HepG2 (cell line): ENCODE measurements around the gene RBM28. TPM values are rescaled to one million over a fixed set of nuclear protein-coding genes. Genes with fewer than 3 reads are reported as not detected.
A peak's percentile ranks its signal among the peaks of the same experiment; 100 is the strongest.

ENCODE experiments used
- ATRX ChIP-seq: sonication (generic); formaldehyde crosslinking; IDR thresholded peaks from 2 replicates; pipeline ENCODE4 v1.4.0; 2020; ENCODE audit warnings: missing genetic modification reagents, borderline replicate concordance
- CREBL2 ChIP-seq: sonication (generic); formaldehyde crosslinking; IDR thresholded peaks from 2 replicates; pipeline ENCODE4 v1.8.1; 2023; ENCODE audit warnings: missing genetic modification reagents, mild to moderate bottlenecking, borderline replicate concordance
- CREM ChIP-seq, 2 experiments: sonication (generic) in 1 of 2; formaldehyde crosslinking in 1 of 2; IDR thresholded peaks; 2 replicates each; pipeline versions ENCODE4 v1.4.0 to v1.6.1; 2016 to 2020; ENCODE audit warnings: antibody characterized with exemption in 1 of 2, mild to moderate bottlenecking in 1 of 2, missing genetic modification reagents in 1 of 2
- ETV5 ChIP-seq: IDR thresholded peaks from 2 replicates; pipeline ENCODE4 v1.6.1; 2018; ENCODE audit warnings: missing biosample characterization, missing genetic modification reagents, inconsistent platforms, borderline replicate concordance
- HDAC6 ChIP-seq: fragments of 200-600 bp; sonication (generic); IDR thresholded peaks from 2 replicates; pipeline ENCODE4 v1.7.0; 2017; ENCODE audit warnings: mild to moderate bottlenecking, antibody characterized with exemption, low read length, low read depth
- HMG20A ChIP-seq: IDR thresholded peaks from 2 replicates; pipeline ENCODE4 v1.6.1; 2016; ENCODE audit warnings: borderline replicate concordance
- HNF4A ChIP-seq: sonication (generic); formaldehyde crosslinking; IDR thresholded peaks from 2 replicates; pipeline ENCODE4 v1.4.0; 2020; ENCODE audit warnings: missing genetic modification reagents
- HNRNPL ChIP-seq: fragments of 200-400 bp; formaldehyde crosslinking; IDR thresholded peaks from 2 replicates; pipeline ENCODE4 v1.6.1; 2017; ENCODE audit warnings: mild to moderate bottlenecking, low read depth, low read length
- MBNL3 ChIP-seq: fragments of 250-450 bp; sonication (Bioruptor Pico); conservative IDR thresholded peaks from 2 replicates; pipeline ENCODE4 v1.8.0; 2022; ENCODE audit warnings: mild to moderate bottlenecking, inconsistent platforms
- NCOR1 ChIP-seq: fragments of 200-600 bp; sonication (generic); IDR thresholded peaks from 2 replicates; pipeline ENCODE4 v1.7.0; 2017; ENCODE audit warnings: antibody characterized with exemption, low read length, borderline replicate concordance
- NRL ChIP-seq: sonication (generic); formaldehyde crosslinking; IDR thresholded peaks from 2 replicates; pipeline ENCODE4 v1.5.0; 2020; ENCODE audit warnings: missing genetic modification reagents, mild to moderate bottlenecking, moderate library complexity, borderline replicate concordance
- RARA ChIP-seq: IDR thresholded peaks from 2 replicates; pipeline ENCODE4 v1.6.1; 2016; ENCODE audit warnings: missing genetic modification reagents, missing compliant biosample characterization
- SIX1 ChIP-seq: sonication (generic); formaldehyde crosslinking; IDR thresholded peaks from 2 replicates; pipeline ENCODE4 v1.4.0; 2020; ENCODE audit warnings: missing genetic modification reagents, borderline replicate concordance
- SRSF1 ChIP-seq: fragments of 200-400 bp; formaldehyde crosslinking; optimal IDR thresholded peaks from 2 replicates; pipeline ENCODE3; 2017; ENCODE audit warnings: mild to moderate bottlenecking, low read depth, low read length, moderate library complexity
- STAT5B ChIP-seq: sonication (generic); formaldehyde crosslinking; IDR thresholded peaks from 2 replicates; pipeline ENCODE4 v1.4.0; 2020; ENCODE audit warnings: missing genetic modification reagents
- SUZ12 ChIP-seq: fragments of 150-350 bp; IDR thresholded peaks from 2 replicates; pipeline ENCODE4 v1.6.1; 2014; ENCODE audit warnings: low read depth, low read length
- TEF ChIP-seq: sonication (generic); formaldehyde crosslinking; IDR thresholded peaks from 2 replicates; pipeline ENCODE4 v1.5.0; 2020; ENCODE audit warnings: missing genetic modification reagents
- TRAFD1 ChIP-seq: sonication (generic); formaldehyde crosslinking; IDR thresholded peaks from 2 replicates; pipeline ENCODE4 v1.5.1; 2020; ENCODE audit warnings: missing genetic modification reagents, mild to moderate bottlenecking, borderline replicate concordance
- XBP1 ChIP-seq: sonication (generic); formaldehyde crosslinking; IDR thresholded peaks from 2 replicates; pipeline ENCODE4 v1.5.0; 2020; ENCODE audit warnings: missing genetic modification reagents
- ZNF7 ChIP-seq: IDR thresholded peaks from 2 replicates; pipeline ENCODE4 v1.6.1; 2016; ENCODE audit warnings: missing biosample characterization, missing genetic modification reagents
- polyA plus RNA-seq, 8 experiments: library from polyadenylated mRNA; depleted of rRNA in 3 of 8; stranded (reverse) in 7 of 8; unstranded in 1 of 8; fragments of >200 nt; fragmentation: Illumina TruSeq in 4 of 8; extraction: Trizol in 4 of 8; gene quantifications; 2 replicates each; pipeline versions ENCODE4 v1.2.1 to v1.2.3, GENCODE V29; 2011 to 2016; ENCODE audit warnings: low read depth in 4 of 8, missing spikeins in 1 of 8, mixed read lengths in 1 of 8; ENCODE audit not compliant: insufficient read depth in 1 of 8
- total RNA-seq, 5 experiments: library from RNA; depleted of rRNA; stranded (reverse); fragments of >200 nt; fragmentation: Illumina TruSeq; extraction: Trizol; gene quantifications; 2 replicates each; pipeline ENCODE4 v1.2.3, GENCODE V29; 2016; ENCODE audit warnings: low read depth in 1 of 5
- TF ChIP-seq, protein P1 (sequence below): sonication (generic); formaldehyde crosslinking; IDR thresholded peaks from 2 replicates; pipeline ENCODE4 v1.5.0; 2020; ENCODE audit warnings: mild to moderate bottlenecking, low read depth, missing genetic modification reagents, borderline replicate concordance
- TF ChIP-seq, protein P2 (sequence below): IDR thresholded peaks from 2 replicates; pipeline ENCODE4 v1.4.0; 2020; ENCODE audit warnings: mild to moderate bottlenecking, missing genetic modification reagents

The RBM28 gene
- total and polyA plus RNA-seq, 2 of the 13 experiments (the other 11 are each of a cell fraction or from before 2014, with no cell fraction given) = 20.5 to 49.0 TPM

DNA sequence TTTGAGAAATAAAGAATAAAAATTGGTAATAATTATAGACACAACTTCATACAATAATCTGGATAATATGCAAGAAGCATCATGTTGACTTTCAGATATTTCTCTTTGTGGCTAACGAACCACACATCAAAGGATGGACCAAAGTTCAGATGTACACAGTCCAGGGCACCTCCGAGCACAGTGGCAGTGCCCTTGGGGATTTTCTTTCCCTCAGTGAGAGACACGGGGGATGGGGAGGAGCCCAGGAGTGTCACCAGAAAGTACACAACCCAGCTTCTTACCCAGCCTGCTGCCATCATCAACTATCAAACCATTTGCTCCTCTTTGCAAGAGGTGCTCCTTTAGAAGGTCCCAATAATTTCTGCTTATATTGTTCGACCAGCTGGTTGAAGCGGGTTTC lies 33.2 kb downstream of the RBM28 start (continued):
- TF ChIP-seq HNF4A (CRISPR knock-in tag) = peak; percentile 96
- TF ChIP-seq NCOR1 = peak; percentile 82
- TF ChIP-seq ATRX (CRISPR knock-in tag) = no peak
- no peak for TF ChIP-seq TEF (CRISPR knock-in tag)
- no peak for TF ChIP-seq CREBL2 (CRISPR knock-in tag)
- TF ChIP-seq SIX1 (CRISPR knock-in tag) = 0 out of 2 replicates have a peak, but pooled peaks have one; percentile 33
- TF ChIP-seq SUZ12 = no peak
- peak; percentile 83 for TF ChIP-seq RARA (CRISPR knock-in tag)
- 0 out of 2 replicates have a peak, but pooled peaks have one; percentile 32 for TF ChIP-seq HNRNPL
- TF ChIP-seq ZNF7 (CRISPR knock-in tag) = no peak
- no peak for TF ChIP-seq ETV5 (CRISPR knock-in tag)
- TF ChIP-seq HMG20A (CRISPR knock-in tag) = peak; percentile 90; the same call in 1 of the 2 replicates
- TF ChIP-seq, protein P1, sequence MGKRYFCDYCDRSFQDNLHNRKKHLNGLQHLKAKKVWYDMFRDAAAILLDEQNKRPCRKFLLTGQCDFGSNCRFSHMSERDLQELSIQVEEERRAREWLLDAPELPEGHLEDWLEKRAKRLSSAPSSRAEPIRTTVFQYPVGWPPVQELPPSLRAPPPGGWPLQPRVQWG (CRISPR knock-in tag) = no peak
- no peak for TF ChIP-seq SRSF1
- no peak for TF ChIP-seq NRL (CRISPR knock-in tag)
- no peak for TF ChIP-seq STAT5B
- TF ChIP-seq MBNL3 (CRISPR knock-in tag) = no peak
- no peak for TF ChIP-seq XBP1
- TF ChIP-seq, protein P2, sequence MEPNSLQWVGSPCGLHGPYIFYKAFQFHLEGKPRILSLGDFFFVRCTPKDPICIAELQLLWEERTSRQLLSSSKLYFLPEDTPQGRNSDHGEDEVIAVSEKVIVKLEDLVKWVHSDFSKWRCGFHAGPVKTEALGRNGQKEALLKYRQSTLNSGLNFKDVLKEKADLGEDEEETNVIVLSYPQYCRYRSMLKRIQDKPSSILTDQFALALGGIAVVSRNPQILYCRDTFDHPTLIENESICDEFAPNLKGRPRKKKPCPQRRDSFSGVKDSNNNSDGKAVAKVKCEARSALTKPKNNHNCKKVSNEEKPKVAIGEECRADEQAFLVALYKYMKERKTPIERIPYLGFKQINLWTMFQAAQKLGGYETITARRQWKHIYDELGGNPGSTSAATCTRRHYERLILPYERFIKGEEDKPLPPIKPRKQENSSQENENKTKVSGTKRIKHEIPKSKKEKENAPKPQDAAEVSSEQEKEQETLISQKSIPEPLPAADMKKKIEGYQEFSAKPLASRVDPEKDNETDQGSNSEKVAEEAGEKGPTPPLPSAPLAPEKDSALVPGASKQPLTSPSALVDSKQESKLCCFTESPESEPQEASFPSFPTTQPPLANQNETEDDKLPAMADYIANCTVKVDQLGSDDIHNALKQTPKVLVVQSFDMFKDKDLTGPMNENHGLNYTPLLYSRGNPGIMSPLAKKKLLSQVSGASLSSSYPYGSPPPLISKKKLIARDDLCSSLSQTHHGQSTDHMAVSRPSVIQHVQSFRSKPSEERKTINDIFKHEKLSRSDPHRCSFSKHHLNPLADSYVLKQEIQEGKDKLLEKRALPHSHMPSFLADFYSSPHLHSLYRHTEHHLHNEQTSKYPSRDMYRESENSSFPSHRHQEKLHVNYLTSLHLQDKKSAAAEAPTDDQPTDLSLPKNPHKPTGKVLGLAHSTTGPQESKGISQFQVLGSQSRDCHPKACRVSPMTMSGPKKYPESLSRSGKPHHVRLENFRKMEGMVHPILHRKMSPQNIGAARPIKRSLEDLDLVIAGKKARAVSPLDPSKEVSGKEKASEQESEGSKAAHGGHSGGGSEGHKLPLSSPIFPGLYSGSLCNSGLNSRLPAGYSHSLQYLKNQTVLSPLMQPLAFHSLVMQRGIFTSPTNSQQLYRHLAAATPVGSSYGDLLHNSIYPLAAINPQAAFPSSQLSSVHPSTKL (CRISPR knock-in tag) = peak; percentile 97
- TF ChIP-seq CREM (IDR thresholded peaks at IDR 0.05) = peak; percentile 63
- TF ChIP-seq CREM (CRISPR knock-in tag; IDR thresholded peaks at IDR 0.05) = no peak
- no peak for TF ChIP-seq HDAC6
- TF ChIP-seq TRAFD1 (CRISPR knock-in tag) = no peak
